HG03025 (cell line): Measurements from ENCODE around the gene PPP2R5D.

ENCODE experiments used
- ATAC-seq: cut with Tn5 transposase; IDR thresholded peaks from one replicate; pipeline ENCODE4 v1.9.1; 2021; ENCODE audit warnings: mild to moderate bottlenecking, moderate library complexity; ENCODE audit not compliant: unreplicated experiment, low FRiP score

Gene PPP2R5D

DNA sequence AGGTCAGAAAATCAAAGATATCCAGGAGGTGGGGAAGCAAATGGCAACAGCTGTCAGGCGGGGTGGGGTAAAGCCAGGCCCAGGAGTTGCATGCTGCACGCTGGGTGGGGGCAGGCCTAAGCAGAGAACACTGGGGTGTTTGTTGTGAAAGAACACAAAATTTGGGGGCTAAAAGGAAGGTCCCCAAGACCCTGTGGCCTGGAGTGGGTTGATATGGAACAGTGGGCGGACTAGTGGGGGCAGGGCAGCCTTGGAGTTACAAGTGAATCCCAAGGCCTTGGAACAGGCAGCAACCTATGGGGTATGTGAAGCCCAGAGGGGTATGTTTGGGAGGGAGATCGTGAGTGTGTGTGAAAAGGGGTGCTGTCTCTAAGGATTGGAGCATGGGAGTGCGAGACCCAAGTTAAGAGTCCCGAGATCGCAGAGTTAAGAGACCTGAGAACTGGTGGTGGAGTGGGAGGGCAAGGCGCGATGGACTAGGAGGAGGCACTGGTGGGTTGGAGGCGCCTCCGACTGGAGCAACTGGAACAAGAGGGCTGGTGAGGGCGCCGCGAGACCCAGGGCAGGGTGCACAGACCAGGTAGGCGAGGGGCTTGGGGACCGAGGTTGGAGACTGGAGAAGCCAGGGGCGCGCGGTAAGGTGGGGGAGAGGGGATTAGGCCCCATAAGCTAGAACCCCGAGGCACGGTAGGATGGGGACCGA lies 68.6 kb downstream of the PPP2R5D start:
- ATAC-seq, result peak; percentile 14

DNA sequence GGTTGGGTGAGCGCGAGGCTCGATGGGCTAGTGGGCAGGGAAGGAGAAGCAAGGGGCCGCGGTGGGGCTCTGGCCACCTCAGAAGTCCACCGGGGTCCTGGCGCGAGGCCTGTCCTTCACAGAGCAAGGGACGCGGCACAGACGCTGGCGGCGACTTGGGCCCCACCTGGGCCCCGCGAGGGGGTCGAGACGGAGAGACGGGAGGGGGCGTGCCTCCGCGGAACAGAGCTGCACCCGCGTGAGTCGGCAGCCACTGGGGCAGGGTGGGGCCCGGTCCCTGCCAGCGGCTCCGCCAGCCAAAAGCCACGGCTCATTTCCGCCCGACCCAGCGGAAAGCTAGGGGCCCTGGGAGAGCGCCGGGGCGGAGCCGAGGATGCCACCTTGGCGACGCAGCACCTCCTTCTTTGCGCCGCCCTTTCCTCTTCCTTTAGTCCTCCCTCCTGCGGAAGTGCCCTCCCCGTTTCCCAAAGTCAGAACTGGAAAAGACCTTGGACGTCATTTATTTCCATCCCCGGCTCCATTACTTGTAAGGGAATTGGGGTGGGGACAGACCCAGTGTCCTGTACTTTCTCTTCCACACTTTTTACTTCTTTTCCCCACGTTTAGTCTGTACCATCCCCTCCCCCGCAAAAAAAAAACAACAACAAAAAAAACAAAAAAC lies 69.3 kb downstream of the PPP2R5D start, which contains the start of gene CUL7:
Gene CUL7, minus strand, starts transcription at position 307 of the 661 bp plus-strand sequence. CDS start 1,063 bp downstream, outside the sequence.
- peak; percentile 59 for ATAC-seq

DNA sequence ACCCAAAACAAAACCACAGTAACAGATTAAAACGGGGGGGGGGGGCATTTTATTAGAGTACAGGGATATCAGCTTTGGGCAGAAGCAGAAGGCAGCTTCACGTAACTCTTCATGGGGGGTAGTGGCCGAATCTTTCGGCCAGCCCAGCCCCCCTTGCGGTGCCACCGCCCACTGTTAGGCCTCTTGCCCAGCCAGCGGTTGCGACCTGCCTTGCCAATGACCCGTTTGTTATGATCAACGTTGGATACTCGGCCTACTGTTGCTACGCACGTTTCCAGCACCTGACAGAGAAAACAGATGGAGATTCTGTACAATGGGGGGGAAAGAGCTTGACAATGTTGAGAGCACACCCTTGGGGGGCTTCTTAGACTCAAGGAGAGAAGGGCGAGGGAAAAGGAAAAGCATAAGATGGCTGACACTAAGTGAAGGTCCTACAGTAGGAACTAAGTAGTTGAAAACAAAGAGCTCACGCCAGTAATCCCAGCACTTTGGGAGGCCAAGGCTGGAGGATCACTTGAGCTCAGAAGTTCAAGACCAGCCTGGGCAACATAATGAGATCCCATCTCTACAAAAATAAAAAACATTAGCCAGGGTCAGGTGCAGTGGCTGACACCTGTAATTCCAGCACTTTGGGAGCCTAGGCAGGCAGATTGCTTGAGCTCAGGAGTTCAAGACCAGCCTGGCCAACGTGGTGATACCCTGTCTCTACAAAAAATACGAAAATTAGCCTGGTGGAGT lies 70.0 kb downstream of the PPP2R5D start:
- no peak for ATAC-seq

DNA sequence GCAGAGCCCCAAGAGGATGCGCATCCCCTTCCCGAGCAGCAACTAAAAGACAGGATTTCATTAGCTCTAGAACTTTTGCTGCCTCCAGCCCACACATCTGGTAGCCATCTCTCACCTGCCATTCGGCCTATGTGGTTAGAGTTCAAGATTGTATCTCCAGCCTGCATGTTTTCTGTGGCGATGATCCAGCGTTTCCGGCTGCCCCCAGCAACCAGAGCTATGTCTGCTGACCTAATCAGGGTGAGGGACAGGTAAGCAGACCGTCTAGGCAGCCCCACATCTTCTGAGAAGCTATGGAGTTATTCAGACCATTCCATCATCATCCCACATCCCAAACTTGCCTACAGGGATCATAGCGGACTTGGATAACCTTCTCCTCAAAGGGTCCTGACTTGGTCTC lies 71.6 kb downstream of the PPP2R5D start:
- no peak for ATAC-seq

DNA sequence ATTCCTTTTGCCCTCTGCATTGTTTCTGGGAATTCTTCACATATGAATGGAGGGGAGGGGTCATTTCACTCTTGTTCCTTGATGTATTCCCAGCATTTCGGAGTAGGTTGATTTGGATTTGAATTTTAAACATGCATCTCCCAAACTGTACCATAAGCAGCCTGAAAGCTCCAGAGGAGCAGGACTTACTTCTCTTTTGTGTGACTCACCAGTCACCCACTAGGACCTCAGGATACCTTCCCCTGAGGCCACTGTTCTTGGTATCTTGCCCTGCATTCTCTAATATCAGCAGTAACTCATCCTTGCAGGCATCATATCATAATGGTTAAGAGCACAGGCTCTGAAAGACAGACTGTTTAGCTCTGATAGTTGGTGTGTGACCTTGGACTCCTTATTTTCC lies 74.2 kb downstream of the PPP2R5D start:
- no peak for ATAC-seq

DNA sequence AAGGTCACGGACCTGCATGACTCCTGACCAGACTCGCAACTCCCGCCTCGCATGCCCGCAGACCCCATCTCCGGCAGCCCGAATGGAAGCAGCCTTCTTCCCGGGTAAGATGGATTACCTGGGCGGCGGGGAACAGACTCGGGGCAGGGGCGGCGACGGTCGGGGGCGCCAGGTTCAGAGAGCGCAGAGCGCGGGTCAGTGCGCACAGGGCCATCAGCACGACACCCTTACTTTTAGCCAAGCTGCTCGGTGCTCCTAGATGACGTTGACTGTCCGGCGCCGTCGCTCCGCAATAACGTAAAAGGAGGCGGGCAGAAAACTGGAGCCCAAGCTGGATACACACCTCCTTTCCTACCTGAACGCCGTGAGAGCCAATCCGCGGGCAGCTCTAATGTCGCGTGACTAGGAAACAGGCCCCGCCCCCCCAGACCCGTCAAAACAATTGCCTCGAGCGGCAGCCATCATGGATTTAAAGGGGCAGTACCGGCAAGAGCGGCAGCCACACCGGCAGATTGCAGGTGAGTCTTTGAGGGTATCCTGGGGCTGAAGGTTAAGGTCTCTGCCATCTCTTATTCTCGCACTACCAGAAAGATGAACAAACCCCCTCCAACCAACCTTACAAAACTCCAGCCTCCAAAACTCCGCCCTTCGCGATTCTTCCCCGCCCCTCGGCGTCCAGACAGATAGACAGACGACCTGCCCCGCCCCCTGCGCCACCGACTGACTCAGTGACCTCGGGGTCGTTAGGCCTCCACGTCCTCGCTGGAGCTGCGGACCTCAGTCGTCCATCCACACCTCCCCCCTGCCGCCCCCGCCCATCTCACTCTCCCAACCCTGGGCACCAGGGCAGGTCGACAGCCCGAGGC lies 75.0 kb downstream of the PPP2R5D start, which contains the start of the genes KLC4 and MRPL2:
Gene KLC4, plus strand, starts transcription at position 464 of the 866 bp plus-strand sequence. CDS start 1,705 bp downstream, outside the sequence.
Gene MRPL2, minus strand, starts transcription at position 267 of the 866 bp plus-strand sequence. Its CDS starts 53 bp downstream, at position 214.
- ATAC-seq, result peak; percentile 88

DNA sequence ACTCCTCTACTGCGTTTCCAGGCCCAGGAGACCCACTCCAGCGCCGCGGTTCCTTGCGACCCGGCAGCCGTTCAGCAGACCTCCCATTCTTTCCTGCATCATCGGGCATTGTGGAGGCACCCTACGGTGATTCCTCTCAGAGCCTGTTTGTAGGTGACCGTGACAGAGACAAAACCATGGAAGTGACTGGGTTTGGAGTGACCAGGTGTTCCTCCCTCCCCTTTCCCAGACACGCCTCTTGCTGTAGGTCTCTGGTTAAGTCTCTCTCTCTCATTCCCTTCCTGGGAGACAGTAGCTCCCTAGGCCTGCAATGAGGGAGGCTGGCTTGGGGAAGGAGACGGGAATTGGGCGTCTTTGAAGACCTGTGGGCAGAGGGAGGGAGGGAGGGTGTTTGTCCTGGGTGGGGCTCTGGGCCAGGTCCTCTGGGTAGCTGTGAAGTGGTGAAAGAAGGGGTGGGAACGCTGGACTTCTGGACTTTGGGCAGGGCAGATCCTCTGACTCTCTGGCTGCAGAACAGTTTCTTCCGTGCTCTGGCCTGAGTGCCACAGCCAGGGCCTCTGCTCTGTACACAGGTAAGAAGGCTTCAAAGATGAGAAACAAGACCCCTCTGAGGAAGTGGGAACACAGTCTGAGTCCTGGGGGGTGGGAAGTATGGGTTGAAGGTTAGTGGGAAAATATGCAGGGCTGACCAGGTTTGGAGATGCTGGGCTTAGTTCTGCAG lies 75.8 kb downstream of the PPP2R5D start:
- no peak for ATAC-seq

DNA sequence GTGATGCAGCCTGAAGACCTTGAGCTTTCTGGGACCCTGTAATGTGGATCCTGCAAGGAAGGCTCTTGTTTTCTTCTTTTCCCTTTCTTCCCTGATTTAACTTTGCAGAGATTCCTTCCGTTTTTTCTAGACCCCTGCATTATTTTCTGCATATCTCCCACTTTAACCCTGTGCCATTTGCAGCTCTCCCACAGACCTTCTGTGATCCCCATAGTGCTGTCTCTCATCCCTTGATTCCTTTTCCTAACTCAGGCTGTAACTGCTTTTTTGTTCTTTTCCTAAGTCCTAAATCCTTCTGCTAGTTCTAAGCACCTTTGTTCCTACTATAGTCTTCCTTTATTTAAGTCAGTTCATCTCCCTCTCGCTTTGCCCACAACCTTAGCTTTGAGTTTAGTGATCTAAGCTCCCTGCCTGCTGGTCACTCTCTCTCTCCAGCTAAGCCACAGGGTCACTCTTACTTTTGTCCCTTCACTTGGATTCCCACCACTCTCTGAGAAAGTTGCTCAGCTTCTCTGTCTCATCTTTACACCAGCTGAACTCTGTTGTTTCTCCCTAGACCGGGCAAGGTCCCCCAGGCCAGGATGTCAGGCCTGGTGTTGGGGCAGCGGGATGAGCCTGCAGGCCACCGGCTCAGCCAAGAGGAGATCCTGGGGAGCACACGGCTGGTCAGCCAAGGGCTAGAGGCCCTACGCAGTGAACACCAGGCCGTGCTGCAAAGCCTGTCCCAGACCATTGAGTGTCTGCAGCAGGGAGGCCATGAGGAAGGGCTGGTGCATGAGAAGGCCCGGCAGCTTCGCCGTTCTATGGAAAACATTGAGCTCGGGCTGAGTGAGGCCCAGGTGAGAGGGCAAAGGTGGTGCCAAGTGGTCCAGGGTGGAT lies 76.6 kb downstream of the PPP2R5D start:
- no peak for ATAC-seq

DNA sequence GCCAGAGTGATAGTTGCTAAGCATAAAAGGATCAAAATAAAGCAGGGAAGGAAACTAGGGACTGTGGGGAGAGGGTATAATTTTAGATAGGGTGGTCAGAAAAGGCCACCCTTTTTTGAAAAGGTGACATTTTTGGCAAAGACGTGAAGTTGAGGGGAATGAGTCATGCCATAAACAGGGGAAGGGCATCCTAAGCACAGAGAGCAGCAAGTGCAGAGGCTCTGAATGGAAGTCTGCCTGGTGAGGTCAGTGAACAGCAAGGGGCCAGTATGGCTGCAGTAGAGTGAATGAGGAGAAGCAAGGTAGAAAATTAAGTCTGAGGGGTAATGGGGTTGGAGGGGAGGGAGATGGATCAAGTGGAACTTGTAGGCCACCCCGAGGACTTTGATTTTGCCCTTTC lies 77.5 kb downstream of the PPP2R5D start:
- no peak for ATAC-seq
